ENCODE data around the gene POLRMT. TPM values are rescaled to one million over a fixed set of nuclear protein-coding genes. Genes with fewer than 3 reads are reported as not detected.

The POLRMT gene
- total RNA-seq, 1 donor from 2014 or later = 37.9 TPM

DNA sequence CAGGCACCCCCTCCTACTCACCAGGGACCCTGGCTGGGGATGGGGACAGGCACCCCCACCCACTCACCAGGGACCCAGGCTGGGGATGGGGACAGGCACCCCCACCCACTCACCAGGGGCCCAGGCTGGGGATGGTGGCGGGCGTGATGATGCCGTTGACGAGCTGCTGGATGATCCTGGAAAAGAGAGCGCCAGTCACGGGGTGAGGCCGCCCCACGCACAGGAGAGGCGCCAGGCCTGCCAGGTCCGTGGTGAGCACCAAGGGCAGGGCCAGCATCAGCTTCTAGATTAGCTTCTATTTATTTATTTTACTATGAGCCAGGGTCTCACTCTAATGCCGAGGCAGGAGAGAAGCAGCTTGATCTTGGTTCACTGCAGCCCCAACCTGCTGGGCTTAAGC is 16.8 kb upstream of the POLRMT start:
- no peak for DNase-seq (ENCODE audit: low read depth)
- H3K4me3 ChIP-seq (ENCODE audit: low read depth, low read length) = no peak overlapping the region
- TF ChIP-seq, protein P1, sequence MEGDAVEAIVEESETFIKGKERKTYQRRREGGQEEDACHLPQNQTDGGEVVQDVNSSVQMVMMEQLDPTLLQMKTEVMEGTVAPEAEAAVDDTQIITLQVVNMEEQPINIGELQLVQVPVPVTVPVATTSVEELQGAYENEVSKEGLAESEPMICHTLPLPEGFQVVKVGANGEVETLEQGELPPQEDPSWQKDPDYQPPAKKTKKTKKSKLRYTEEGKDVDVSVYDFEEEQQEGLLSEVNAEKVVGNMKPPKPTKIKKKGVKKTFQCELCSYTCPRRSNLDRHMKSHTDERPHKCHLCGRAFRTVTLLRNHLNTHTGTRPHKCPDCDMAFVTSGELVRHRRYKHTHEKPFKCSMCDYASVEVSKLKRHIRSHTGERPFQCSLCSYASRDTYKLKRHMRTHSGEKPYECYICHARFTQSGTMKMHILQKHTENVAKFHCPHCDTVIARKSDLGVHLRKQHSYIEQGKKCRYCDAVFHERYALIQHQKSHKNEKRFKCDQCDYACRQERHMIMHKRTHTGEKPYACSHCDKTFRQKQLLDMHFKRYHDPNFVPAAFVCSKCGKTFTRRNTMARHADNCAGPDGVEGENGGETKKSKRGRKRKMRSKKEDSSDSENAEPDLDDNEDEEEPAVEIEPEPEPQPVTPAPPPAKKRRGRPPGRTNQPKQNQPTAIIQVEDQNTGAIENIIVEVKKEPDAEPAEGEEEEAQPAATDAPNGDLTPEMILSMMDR (conservative IDR thresholded peaks at IDR 0.05; ENCODE audit: low read depth, low read length) = no peak

DNA sequence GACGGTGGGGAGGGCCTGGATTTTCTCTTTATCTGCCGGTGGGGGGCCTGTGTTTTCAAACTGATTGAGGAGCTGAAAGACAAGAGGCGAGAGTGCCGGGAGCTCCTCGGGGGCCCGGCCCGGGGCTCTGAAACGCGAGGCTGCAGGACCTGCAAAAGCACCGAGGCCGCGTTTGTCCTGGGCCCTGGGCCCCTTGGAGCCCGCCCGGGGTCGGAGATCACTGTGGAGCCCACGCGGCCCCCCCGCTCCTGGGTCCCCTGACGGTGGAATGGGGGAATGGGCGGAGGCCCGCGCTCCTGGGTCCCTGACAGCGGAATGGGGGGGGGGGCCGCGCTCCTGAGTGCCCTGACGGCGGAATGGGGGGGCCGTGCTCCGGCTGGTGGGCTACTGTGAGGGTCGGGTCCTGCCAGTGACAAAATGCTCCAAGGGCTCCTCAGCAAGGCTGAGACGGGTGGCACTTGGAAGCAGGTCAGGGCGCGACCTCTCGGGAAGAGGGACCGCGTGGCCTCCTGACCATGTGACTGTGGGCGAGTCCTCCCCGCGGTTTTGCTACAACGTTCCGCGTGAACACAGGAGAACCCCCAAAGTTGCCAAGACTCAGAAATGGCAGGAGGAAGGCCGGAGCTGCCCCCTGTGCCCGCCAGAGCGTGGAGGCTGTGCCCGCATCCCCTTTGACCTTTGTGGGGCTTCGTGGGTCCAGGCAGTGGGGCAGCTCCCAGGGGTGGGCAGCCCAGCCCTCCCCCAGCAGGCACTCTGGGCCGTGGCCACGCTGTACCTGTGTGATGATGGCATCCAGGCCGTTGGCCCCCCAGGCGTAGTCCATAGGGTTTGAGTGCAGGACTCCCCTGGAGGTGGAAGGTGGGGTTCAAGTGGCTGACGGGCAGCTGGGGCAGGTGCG is 15.8 kb upstream of the POLRMT start:
- H3K4me3 ChIP-seq (ENCODE audit: low read depth, low read length) = no peak overlapping the region
- TF ChIP-seq, protein P1 (conservative IDR thresholded peaks at IDR 0.05; ENCODE audit: low read depth, low read length) = no peak
- DNase-seq (ENCODE audit: low read depth) = no peak

DNA sequence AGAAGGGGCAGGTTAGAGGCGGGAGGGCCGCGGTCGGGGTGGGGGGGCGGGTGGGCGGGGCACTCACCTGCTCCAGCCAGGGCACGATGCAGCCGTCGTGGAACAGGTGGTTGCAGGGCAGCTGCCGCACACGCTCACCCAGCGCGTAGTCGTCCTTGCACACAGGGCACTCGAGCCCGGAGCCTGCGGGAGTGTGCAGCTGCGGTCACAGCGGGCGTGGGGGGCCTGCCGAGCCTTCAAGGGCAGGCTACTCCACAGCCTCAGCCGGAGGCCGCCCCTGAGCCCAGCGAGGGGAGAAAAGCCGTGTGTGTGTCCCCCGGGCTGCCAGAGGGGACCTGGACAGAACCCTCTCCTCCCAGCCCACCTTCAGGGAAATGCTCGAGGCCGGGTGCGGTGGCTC is 15.0 kb upstream of the POLRMT start:
- TF ChIP-seq, protein P1 (conservative IDR thresholded peaks at IDR 0.05; ENCODE audit: low read depth, low read length) = no peak
- no peak overlapping the region for H3K4me3 ChIP-seq (ENCODE audit: low read depth, low read length)
- DNase-seq (ENCODE audit: low read depth) = no peak

DNA sequence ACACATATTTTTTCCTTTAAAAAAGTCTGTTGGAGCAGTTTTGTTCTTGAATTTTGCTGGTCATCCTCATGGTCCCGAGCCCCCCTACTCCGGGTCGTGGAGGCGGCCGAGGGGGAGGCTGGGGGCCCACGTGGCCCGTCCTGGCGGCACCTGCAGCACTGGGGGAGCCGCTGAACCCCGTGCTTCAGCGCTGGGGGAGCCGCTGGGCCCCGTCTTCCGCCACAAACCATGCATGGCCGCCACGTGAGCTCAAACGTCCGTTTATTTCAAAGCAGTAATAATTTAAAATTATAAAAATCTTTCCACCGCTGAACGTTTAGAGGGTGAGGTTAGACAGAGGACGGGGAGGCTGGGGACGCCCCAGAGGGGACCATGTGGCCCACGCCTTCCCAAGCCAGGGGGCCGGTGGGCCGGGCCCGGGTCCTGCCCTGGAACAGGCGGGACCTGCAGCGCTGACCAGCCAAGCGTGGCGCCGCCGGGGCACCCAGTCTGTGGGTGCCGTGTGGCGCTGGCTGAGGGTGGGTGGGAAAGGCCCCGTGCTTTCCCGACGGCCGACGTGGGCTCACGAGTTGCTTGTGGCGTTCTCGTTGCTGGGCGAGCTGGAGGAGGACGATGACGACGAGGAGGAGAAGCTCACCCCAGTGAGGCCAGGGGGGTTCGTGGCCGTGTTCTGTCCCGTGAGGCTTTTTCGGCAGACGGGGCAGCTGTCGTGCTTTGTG is 14.4 kb upstream of the POLRMT start:
- no peak overlapping the region for H3K4me3 ChIP-seq (ENCODE audit: low read depth, low read length)
- TF ChIP-seq, protein P1 (conservative IDR thresholded peaks at IDR 0.05; ENCODE audit: low read depth, low read length) = no peak
- DNase-seq (ENCODE audit: low read depth) = no peak

DNA sequence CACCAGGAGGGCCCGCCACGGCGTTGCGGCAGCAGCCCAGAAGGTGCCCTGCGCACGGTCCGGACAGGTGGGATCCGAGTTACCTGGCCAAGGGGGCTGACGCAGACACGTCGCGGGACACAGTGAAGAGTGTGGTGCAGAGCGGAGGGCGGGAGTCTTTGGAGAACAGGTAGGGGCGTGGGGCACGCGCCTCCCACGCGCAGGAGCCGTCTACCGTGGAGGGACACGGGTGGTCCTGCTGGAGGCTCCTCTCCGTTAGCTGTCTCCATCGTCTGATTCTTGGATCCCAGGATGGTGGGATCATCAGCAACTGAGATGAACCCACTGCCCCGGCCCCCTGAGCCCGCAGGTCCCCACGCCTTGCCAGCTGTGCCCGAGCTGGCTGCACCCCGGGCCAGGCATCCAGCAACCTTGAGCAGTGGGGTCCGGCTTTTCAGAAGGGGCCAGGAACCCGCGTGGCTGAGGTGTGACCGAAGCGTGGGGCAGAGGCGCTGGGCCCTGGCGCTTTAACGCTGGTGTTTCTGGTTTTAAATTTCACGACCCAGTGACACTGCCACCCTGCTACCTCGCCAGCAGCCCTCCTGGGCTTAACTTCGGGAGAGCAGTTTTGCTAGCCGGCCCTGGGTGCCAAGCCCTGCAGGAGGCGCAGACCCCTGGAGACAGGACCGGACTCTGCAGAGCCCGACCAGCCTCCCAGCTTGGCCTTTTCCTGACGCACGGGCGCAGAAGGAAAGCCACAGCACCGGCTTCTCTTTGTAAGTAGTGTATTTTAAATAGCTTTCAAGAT is 13.6 kb upstream of the POLRMT start:
- no peak for DNase-seq (ENCODE audit: low read depth)
- H3K4me3 ChIP-seq (ENCODE audit: low read depth, low read length) = no peak overlapping the region
- TF ChIP-seq, protein P1 (conservative IDR thresholded peaks at IDR 0.05; ENCODE audit: low read depth, low read length) = no peak

DNA sequence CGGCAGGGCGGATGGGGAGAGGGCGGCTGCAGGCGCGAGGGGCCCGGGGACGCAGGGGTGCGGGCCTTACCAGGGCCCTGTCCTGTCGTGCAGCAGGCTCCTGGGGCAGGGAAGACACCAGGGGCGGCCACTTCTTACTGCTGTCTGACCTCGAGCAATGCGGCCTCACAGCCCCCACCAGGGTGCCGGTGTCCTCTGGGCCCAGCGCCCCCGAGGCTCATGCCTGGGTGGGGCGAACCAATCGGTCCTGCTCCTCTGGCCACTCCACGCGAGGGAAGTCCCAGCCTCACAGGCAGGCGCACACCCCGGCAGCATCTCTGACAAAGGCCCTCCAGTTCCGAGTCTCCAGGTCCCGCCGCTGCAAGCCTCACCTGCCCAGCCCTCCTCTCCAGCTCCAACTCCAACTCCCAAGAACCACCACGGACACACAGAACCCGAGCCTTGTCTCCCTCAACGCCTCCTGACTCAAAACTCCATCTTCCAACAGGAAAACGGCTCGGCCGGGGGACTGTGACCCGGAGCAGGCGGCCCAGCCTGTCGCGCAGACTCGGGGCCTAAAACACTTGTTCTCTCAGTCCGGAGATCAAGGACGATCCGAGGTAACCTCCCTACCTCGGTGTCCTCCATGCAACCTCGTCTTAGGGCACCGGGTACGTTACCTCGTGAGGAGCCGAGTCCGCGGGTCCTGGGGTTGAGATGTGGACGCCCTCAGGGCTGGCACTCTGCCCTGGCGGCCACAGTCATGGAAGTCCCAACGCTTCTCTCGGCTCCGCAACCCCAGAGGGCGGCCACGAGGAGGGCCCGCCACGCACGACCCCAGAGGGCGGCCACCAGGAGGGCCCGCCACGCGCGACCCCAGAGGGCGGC is 12.8 kb upstream of the POLRMT start:
- TF ChIP-seq, protein P1 (conservative IDR thresholded peaks at IDR 0.05; ENCODE audit: low read depth, low read length) = no peak
- no peak for DNase-seq (ENCODE audit: low read depth)
- no peak overlapping the region for H3K4me3 ChIP-seq (ENCODE audit: low read depth, low read length)
